GM06990 (cell line): ENCODE measurements around the gene NEK10.

Experiments
- DNase-seq: peaks from one replicate; pipeline ENCODE4 v3.0.0-alpha.2; 2011; ENCODE audit not compliant: insufficient read length; ENCODE audit errors: extremely low read depth
- H3K27me3 ChIP-seq: replicated peaks from 2 replicates; pipeline ENCODE4 v1.6.0; 2011; ENCODE audit warnings: low read length; ENCODE audit not compliant: control insufficient read depth, insufficient read depth
- H3K36me3 ChIP-seq: 2 replicates; pipeline ENCODE4 v1.5.1; 2011; ENCODE audit warnings: low read length; ENCODE audit not compliant: control insufficient read depth, insufficient read depth
- H3K4me3 ChIP-seq: replicated peaks from 2 replicates; pipeline ENCODE4 v1.5.1; 2011; ENCODE audit warnings: low read depth, mild to moderate bottlenecking, control low read depth, low read length
- TF ChIP-seq, protein P1 (sequence below): IDR thresholded peaks from 2 replicates; pipeline ENCODE4 v1.5.1; 2011; ENCODE audit warnings: low read length, control low read depth, mild to moderate bottlenecking, inconsistent platforms; ENCODE audit not compliant: insufficient read depth, poor library complexity, severe bottlenecking

Gene NEK10

DNA sequence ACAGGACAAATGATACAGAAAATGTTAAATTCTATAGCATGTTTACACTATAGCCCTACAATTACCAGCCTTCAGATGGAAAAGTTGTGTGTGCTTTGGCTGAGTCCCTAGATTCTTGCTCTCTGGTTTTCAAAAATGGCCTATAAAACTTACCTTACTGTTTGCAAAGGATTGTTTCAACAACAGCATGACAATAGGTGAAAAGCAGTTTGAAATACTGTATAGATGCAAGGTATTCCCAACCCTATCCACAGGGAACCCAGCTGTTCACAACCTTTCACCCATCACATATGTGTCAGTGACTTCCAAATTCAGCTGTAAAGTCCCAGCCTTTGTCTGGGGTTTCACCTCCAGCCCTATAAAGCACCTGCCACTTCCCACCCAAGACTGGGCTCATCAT, 97.3 kb downstream of the NEK10 start:
- DNase-seq = no peak
- no peaks in the 10 kb centered on the region for H3K36me3 ChIP-seq
- H3K4me3 ChIP-seq = no peak overlapping the region
- TF ChIP-seq, protein P1, sequence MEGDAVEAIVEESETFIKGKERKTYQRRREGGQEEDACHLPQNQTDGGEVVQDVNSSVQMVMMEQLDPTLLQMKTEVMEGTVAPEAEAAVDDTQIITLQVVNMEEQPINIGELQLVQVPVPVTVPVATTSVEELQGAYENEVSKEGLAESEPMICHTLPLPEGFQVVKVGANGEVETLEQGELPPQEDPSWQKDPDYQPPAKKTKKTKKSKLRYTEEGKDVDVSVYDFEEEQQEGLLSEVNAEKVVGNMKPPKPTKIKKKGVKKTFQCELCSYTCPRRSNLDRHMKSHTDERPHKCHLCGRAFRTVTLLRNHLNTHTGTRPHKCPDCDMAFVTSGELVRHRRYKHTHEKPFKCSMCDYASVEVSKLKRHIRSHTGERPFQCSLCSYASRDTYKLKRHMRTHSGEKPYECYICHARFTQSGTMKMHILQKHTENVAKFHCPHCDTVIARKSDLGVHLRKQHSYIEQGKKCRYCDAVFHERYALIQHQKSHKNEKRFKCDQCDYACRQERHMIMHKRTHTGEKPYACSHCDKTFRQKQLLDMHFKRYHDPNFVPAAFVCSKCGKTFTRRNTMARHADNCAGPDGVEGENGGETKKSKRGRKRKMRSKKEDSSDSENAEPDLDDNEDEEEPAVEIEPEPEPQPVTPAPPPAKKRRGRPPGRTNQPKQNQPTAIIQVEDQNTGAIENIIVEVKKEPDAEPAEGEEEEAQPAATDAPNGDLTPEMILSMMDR = no peak
- H3K27me3 ChIP-seq = no peaks in the 10 kb centered on the region

GRCh38 chr3:27254896-27255295, 114.3 kb downstream of the NEK10 start:
- Histone ChIP-seq H3K4me3 (no peak overlapping the region), H3K36me3 (no peaks in the 10 kb centered on the region), H3K27me3 (no peaks in the 10 kb centered on the region)
- no peak for DNase-seq
- TF ChIP-seq, protein P1 = no peak

- Histone ChIP-seq H3K36me3 (no peaks in the 10 kb centered on the region), H3K4me3 (no peak overlapping the region), H3K27me3 (no peaks in the 10 kb centered on the region)
- TF ChIP-seq, protein P1 = peak; percentile 50
- DNase-seq = no peak
Measured at GRCh38 chr3:27253831-27254230, 115.4 kb downstream of the NEK10 start.

DNA sequence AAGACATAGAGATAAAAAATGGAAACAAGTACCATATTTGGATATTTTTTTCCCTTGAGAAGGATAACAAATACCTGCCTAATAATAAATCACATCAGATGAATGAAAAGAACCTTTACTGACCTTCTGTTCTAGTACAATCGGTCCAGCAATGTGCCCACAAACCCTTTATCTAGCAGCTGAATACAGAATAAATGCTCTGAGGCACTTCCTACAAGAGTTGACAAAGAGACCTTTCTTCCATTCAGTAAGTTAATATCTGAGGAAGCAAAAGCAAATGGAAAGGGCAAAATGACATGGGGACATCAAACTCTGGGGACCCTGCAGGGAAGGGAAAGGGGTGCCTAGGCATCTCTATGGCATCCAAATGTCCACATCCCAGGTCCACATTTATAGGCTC, 115.8 kb downstream of the NEK10 start:
- H3K27me3 ChIP-seq = no peaks in the 10 kb centered on the region

DNA sequence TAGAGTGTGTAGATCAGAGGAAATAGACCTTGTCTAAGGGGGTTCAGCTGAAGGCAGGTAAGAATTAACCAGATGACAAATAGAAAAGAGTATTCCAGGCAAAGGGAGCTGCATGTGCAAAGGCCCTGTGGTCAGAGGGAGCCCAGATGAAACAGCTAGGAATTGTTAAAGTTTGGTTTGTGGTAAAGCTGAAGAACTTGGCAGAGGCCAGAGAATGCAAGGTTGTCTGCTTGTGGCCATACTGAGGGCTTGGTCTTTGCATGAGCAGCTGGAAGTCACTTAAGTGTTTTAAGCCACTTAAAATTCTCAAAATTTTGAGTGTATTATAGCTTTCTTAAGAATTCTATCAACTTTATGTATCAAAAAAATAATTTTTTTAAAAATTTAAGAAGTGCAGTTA, 116.5 kb downstream of the NEK10 start:
- no peak overlapping the region for H3K4me3 ChIP-seq
- DNase-seq = no peak
- TF ChIP-seq, protein P1 = no peak
- no peaks in the 10 kb centered on the region for H3K27me3 ChIP-seq
- H3K36me3 ChIP-seq = no peaks in the 10 kb centered on the region

More for the DNA sequence above, 115.8 kb downstream of the NEK10 start:
- DNase-seq = no peak
- Histone ChIP-seq H3K36me3 (no peaks in the 10 kb centered on the region), H3K4me3 (no peak overlapping the region)
- TF ChIP-seq, protein P1 = no peak

- TF ChIP-seq, protein P1 = peak; percentile 11
- H3K27me3 ChIP-seq = no peaks in the 10 kb centered on the region
- H3K4me3 ChIP-seq = no peak overlapping the region
- H3K36me3 ChIP-seq = no peaks in the 10 kb centered on the region
- no peak for DNase-seq
Measured at GRCh38 chr3:27244374-27244773, 124.8 kb downstream of the NEK10 start.
